Kidney capillary endothelial cell (primary cell): Measurements from ENCODE around the gene DDX24.
A peak's percentile ranks its signal among the peaks of the same experiment; 100 is the strongest.

Experiments
- DNase-seq: peaks from one replicate; pipeline ENCODE4 v3.0.0-alpha.2; 2018; ENCODE audit warnings: low spot score

Gene DDX24

GRCh38 chr14:94048691-94049624, 32.0 kb downstream of the DDX24 start:
- no peak for DNase-seq

DNA sequence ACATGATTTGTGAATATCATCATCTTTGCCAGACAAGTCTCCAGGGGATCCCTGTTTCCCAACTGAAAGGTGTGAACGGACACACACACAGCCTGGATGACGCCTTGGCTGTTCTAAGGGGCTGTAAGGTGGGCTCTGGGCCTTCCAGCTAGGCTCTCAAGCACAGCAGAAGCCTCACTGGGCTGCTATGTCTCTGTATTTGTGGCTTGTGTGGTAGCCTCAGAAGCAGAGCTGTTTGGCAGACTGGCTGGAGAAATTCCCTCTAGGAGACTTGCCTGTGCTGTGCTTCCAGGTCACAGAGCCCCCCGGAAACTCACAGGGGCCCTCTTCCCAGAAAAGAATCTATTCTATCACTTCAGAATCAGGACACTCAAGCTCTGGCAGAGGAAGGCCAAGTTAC, 33.4 kb downstream of the DDX24 start:
- DNase-seq = no peak

DNA sequence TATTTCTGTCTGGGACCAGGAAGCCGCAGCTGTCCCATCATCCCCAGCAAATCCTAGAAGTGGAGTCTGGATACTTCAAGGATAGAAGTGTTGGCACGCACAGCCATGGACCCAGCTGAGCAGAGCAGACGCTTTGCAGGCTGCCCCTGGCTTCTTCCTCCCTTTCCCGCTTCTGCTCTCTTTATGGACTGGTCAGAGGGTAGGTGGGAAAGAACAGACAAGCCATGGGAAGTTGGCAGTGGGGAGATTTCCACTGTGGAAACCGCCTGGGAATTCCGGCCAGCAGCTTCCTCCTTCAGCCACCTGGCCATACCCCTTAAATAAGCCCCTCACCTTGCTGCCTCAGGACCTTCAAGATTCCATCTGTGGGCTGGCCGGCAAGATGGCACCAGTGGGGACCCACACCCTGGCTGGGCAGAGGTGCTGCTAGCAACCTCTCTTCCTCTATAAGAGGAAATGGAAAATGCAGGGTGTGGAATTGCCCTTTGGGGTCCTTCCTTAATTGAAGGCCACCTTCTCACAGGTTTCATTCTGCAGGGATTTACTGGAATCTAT, 34.2 kb downstream of the DDX24 start:
- DNase-seq = no peak

DNA sequence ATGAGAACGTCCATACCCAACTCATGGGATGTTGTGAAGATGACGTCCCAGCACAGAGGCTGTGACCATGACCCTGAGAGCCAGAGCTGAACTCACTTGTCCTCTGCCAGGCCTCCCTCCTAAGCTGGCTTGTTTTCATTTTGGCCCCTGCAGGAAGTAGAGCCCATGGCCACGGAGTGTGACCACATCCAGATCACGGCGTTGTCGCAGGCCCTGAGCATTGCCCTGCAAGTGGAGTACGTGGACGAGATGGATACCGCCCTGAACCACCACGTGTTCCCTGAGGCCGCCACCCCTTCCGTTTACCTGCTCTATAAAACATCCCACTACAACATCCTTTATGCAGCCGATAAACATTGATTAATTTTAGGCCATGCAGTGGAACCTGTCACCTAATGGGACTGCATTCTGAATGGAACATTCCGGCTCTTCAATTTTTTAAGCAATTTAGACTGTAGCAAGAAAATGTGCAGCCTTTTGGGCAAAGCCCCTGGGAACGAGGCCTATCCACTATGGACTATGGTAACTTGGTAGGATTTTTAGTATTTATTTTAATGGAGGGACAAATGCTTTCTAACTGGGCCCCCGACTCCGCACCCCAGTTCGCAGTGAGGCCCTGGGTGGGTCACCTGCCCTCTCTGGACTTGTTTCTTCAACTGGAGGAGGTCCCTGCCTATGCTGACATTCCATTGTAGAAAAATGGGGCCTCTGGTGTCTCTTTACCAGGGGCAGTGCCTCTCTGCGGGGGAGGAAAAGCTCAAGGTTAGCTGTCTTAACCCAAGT, 35.2 kb downstream of the DDX24 start:
- no peak for DNase-seq

GRCh38 chr14:94045101-94045500, 35.9 kb downstream of the DDX24 start:
- DNase-seq = no peak

GRCh38 chr14:94044476-94045091, 36.4 kb downstream of the DDX24 start:
- DNase-seq = no peak

- DNase-seq = no peak
Measured at GRCh38 chr14:94043756-94044475, 37.1 kb downstream of the DDX24 start.

DNA sequence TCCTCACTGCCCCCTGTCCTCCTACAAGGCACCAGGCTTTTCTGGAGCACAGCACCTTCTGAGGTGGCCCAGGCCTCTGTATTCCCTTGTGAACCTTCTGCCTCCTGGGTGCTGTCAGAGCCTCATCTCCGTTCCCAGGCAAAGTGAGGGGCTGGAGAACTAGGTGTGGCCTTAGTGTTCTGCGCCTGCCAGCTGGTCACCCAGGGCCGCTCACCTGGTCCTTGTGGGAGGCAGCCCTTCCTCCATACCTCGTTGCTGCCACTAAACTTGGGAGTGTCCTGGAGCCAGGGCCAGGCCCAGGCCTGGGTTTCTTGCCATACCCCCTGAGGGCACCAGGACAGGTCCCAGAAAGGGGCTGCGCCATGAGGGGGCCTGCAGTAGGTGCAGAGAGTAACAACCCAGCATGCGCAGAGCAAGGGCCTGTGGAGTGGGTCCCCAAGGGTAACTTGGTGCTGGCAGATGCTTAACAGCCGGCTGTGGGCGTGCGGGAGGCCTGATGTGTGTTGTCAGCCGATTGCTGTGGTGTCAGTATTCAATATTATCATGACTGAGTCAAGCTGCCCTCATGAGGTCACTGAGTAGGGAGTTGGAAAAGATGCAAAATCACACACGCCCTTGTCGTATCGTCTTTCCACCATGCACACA, 37.8 kb downstream of the DDX24 start:
- DNase-seq = no peak

DNA sequence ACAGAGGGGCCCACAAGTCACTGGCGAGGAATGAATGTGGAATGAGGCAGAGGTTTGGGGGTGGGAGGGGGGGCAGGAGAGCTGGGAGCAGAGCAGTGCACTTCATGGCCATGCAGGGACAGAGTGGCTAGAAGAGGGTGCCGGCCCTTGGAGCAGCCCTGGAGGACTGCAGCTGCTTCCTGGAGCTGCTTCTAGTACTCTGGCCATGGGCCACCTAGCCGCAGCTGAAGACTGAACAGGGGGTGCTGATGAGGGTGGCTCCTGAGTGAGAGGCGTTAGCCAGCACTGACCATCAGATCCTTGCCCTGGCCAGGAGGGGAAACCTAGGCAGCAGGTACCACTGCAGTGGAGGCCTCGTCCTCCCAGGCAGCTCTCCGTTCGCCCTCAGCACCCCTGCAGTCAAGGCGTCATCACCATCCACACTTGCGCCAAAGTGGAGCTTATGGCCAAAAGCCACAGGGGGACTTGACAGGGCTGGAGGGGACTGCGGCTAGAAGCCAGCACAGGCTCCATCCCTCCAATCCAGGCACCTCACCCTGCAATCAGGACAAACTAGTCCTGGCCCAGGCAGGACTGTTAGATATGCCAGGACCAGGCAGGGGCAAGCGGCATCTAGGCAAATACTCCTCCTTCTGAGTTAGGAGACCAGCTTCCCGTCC, 38.4 kb downstream of the DDX24 start:
- no peak for DNase-seq

DNA sequence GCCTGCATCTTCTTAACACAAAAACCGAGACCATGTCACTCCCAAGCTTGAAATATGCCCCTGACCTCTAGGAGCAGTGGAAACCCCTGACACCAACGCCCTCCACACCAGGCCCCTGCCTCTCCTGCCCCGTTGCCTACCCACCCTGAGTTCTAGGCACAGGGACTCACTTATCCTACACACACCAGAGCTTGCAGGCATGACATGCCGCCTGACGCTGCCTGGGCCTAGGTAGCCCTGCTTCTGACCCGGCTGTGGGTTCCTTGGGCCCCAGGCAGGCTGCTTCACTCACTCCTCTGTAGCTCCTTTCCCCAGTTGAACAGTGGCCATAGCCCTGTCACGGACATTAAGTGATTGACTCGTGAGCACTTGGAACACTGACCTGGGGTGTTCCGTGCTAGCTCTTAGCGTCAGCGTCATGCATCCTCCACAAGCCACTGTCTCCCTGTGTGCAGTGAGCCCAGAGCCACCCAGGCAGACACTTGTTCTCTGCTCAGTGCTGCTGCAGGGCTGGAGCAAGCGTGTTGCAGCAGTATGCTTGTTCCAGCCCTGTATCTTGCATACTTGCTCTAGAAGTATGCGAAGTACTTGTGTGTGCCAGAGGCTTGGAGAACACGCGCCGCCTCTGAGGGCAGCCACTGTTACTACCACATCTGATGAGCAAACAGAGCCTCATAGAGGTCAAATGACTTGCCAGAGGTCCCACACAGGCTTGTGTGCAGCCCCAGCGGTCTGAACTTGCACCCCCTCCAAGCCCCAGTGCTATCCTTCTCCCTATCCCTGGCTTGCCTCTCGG, 39.3 kb downstream of the DDX24 start:
- DNase-seq = no peak

GRCh38 chr14:94040796-94041195, 40.2 kb downstream of the DDX24 start:
- no peak for DNase-seq

DNA sequence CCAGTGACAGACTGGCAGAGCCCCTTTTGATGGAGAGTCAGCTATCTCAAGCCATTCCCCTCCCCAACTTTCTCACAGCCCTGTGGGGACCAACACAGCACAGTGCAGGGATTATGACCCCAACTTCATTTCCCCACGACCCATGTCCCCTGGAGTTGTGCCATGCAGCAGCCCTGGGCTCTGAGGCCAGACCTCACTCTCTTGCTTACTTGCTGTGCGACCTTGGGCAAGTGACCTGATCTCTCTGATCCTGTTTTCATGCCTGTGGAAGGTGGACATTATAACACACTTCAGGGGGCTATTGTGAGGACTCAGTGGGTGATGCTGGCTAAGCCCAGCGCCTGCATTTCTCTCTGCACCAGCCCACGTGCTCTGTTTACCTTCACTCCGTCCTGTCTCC, 40.8 kb downstream of the DDX24 start:
- no peak for DNase-seq

GRCh38 chr14:94038921-94039629, 41.9 kb downstream of the DDX24 start:
- DNase-seq = no peak

DNA sequence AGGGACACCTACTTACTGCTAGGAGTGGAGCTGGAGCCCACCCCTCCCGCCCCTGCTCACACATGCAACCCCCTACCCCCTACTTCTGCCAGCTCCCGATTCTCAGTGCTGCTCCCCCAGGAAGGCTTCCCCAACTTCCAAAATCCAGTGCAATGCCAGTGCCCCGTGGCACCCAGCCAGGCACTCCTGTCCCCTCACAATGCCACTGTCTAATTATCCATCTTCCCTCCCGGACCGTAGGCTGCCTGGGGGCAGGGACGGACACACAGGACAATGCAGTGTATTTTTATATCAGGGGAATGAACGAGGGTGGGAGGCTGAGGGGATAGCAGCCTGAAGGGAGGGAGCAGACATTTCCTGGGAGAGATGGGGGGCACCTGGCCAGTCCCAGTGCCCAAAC, 42.5 kb downstream of the DDX24 start:
- DNase-seq = no peak

- DNase-seq = no peak
Measured at GRCh38 chr14:94037954-94038353, 43.0 kb downstream of the DDX24 start.

- DNase-seq = peak; percentile 54
Measured at GRCh38 chr14:94036313-94037167, 44.5 kb downstream of the DDX24 start.

DNA sequence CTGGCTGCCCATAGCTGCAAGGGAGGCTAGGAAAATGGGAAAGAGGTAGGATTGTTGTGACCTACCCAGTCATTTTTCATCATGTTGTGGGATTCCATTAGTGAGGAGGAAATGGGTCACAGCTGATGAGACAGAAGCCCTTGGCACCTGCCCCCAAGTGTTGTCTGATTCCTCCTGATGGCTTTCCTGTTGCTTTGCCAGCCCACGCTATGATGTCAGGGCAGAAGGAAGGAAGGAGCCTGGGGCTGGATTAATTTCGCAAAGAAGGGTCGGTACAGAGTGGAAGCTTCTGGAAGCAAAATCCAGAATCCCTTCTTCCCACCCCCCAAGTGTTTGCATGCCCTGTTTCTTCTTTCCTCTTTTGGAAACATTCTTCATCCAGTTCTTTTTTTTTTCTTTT, 46.1 kb downstream of the DDX24 start:
- no peak for DNase-seq

- DNase-seq = no peak
Measured at GRCh38 chr14:94031883-94032279, 49.1 kb downstream of the DDX24 start.
